ENCODE data around the gene PLG.
"Not testable (repeated sequence)": the region's sequence is repeated elsewhere in the genome, so short reads cannot be mapped to it uniquely, and the experiment has no call there.

- TF ChIP-seq REST (IDR thresholded peaks at IDR 0.05; ENCODE audit: insufficient read depth in 1 of 2, low read depth in 2 of 2, low read length in 1 of 2); CTCF (IDR thresholded peaks at IDR 0.05); POLR2AphosphoS5 (IDR thresholded peaks at IDR 0.05; ENCODE audit: low read depth, low read length); TCF7L2 (IDR thresholded peaks at IDR 0.05; ENCODE audit: low read depth, low read length); SIN3A (IDR thresholded peaks at IDR 0.05; ENCODE audit: borderline replicate concordance, insufficient read depth, low read depth, low read length): not testable (repeated sequence)
Measured at GRCh38 chr6:160664198-160664597, 37.8 kb upstream of the PLG start, which contains the start of gene LPA.

Data from Panc1 (cell line).